ENCODE results near the gene KAT14. TPM values are rescaled to one million over a fixed set of nuclear protein-coding genes. Genes with fewer than 3 reads are reported as not detected.
"Not testable (repeated sequence)": the region's sequence is repeated elsewhere in the genome, so short reads cannot be mapped to it uniquely, and the experiment has no call there.

KAT14 gene
- total RNA-seq, 1 experiment from 2014 or later, result 16.4 TPM

DNA sequence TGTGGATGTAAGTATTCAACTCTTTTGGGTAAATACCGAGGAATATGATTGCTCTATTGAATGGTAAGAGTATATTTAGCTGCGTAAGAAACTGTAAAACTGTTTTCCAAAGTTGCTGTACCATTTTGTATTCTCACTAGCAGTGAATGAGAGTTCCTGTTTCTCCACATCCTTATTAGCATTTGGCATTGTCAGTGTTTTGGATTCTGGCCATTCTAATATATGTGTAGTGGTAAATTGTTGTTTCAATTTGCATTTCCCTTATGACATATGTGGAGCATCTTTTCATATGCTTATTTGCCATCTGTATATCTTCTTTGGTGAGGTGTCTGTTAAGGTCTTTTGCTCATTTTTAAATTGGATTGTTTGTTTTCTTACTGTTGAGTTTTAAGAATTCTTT lies 29.3 kb upstream of the KAT14 start:
- H3K27me3 Mint-ChIP-seq (ENCODE audit: insufficient read depth, unreplicated experiment), result peaks cover 2% of the 10 kb centered on the region
- POLR2A ChIA-PET, result interaction anchor here (1.3 kb wide), 1 partner anchor 26 kb away, joined by 4 read pairs; no protein-coding TSS in a partner anchor
- H3K9me3 Mint-ChIP-seq (ENCODE audit: unreplicated experiment), result no peaks in the 10 kb centered on the region
- CTCF ChIA-PET, result no interaction called here
- H3K4me3 Mint-ChIP-seq (ENCODE audit: unreplicated experiment), result no peak overlapping the region
- H3K36me3 Mint-ChIP-seq (ENCODE audit: insufficient read depth, unreplicated experiment), result peaks cover 6% of the 10 kb centered on the region
- H3K4me1 Mint-ChIP-seq (ENCODE audit: insufficient read depth, unreplicated experiment), result no peaks in the 10 kb centered on the region
- TF ChIP-seq, protein P1, sequence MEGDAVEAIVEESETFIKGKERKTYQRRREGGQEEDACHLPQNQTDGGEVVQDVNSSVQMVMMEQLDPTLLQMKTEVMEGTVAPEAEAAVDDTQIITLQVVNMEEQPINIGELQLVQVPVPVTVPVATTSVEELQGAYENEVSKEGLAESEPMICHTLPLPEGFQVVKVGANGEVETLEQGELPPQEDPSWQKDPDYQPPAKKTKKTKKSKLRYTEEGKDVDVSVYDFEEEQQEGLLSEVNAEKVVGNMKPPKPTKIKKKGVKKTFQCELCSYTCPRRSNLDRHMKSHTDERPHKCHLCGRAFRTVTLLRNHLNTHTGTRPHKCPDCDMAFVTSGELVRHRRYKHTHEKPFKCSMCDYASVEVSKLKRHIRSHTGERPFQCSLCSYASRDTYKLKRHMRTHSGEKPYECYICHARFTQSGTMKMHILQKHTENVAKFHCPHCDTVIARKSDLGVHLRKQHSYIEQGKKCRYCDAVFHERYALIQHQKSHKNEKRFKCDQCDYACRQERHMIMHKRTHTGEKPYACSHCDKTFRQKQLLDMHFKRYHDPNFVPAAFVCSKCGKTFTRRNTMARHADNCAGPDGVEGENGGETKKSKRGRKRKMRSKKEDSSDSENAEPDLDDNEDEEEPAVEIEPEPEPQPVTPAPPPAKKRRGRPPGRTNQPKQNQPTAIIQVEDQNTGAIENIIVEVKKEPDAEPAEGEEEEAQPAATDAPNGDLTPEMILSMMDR (IDR thresholded peaks at IDR 0.05; ENCODE audit: unreplicated experiment), result no peak
- intact Hi-C loops (cut with micrococcal nuclease), result no loop called here
- no peak overlapping the region for H3K27ac Mint-ChIP-seq (ENCODE audit: low read depth, unreplicated experiment)
- no peak for DNase-seq (ENCODE audit: unreplicated experiment)
- BruUV-seq (replicated peaks), result no TSS peak

GRCh38 chr20:18128574-18128973 lies 9.1 kb upstream of the KAT14 start:
- H3K4me1 Mint-ChIP-seq (ENCODE audit: insufficient read depth, unreplicated experiment); intact Hi-C loops (cut with micrococcal nuclease); BruUV-seq (replicated peaks); H3K36me3 Mint-ChIP-seq (ENCODE audit: insufficient read depth, unreplicated experiment); H3K9me3 Mint-ChIP-seq (ENCODE audit: unreplicated experiment); CTCF ChIA-PET; H3K27ac Mint-ChIP-seq (ENCODE audit: low read depth, unreplicated experiment); DNase-seq (ENCODE audit: unreplicated experiment); POLR2A ChIA-PET; H3K4me3 Mint-ChIP-seq (ENCODE audit: unreplicated experiment): not testable (repeated sequence)
- peaks cover 10% of the 10 kb centered on the region for H3K27me3 Mint-ChIP-seq (ENCODE audit: insufficient read depth, unreplicated experiment)

DNA sequence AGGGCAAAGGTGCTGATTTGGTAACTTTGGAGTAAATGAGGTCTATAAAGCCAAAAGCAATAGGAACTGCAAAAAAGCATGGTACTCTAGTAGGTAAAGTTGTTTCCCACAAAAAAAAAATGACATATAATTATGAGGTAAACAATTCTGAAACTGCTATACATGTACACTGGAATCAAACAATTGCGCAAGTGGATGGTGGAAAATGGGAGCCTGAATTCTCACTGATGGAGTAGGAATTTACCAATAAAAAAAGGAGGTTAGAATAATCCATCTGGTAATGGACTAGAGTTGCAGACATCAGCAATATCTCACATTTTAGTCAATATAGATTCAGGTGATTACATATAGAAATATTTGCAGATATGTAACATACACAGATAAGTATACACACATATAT lies 5.0 kb upstream of the KAT14 start:
- Mint-ChIP-seq H3K4me3 (ENCODE audit: unreplicated experiment) (no peak overlapping the region), H3K36me3 (ENCODE audit: insufficient read depth, unreplicated experiment) (no peaks in the 10 kb centered on the region), H3K27me3 (ENCODE audit: insufficient read depth, unreplicated experiment) (no peaks in the 10 kb centered on the region), H3K27ac (ENCODE audit: low read depth, unreplicated experiment) (no peak overlapping the region), H3K9me3 (ENCODE audit: unreplicated experiment) (no peaks in the 10 kb centered on the region), H3K4me1 (ENCODE audit: insufficient read depth, unreplicated experiment) (peaks cover 8% of the 10 kb centered on the region)
- intact Hi-C loops (cut with micrococcal nuclease), result no loop called here
- TF ChIP-seq, protein P1 (IDR thresholded peaks at IDR 0.05; ENCODE audit: unreplicated experiment), result no peak
- ChIA-PET POLR2A (no interaction called here), CTCF (interaction anchor here (0.7 to 1.3 kb wide), 2 partner anchors 144 to 1338 kb away, joined by 5 to 6 read pairs; no protein-coding TSS in a partner anchor)
- no peak for DNase-seq (ENCODE audit: unreplicated experiment)
- BruUV-seq (replicated peaks), result no TSS peak

GRCh38 chr20:18133962-18134361 lies 3.7 kb upstream of the KAT14 start:
- no peaks in the 10 kb centered on the region for H3K27me3 Mint-ChIP-seq (ENCODE audit: insufficient read depth, unreplicated experiment)
- POLR2A ChIA-PET, result interaction anchor here (0.6 to 1.6 kb wide), 9 partner anchors 8 to 334 kb away, joined by 3 to 6 read pairs (median 3); partner anchors contain the start of gene ZNF133
- BruUV-seq (replicated peaks), result no TSS peak
- no peaks in the 10 kb centered on the region for H3K9me3 Mint-ChIP-seq (ENCODE audit: unreplicated experiment)
- CTCF ChIA-PET, result interaction anchor here (0.5 to 1.3 kb wide), 4 partner anchors 23 to 142 kb away, joined by 3 to 5 read pairs (median 4); no protein-coding TSS in a partner anchor
- intact Hi-C loops (cut with micrococcal nuclease), result no loop called here
- no peaks in the 10 kb centered on the region for H3K36me3 Mint-ChIP-seq (ENCODE audit: insufficient read depth, unreplicated experiment)
- peaks cover 12% of the 10 kb centered on the region for H3K4me1 Mint-ChIP-seq (ENCODE audit: insufficient read depth, unreplicated experiment)
- peak overlapping the region; percentile 25 for H3K27ac Mint-ChIP-seq (ENCODE audit: low read depth, unreplicated experiment)
- TF ChIP-seq, protein P1 (IDR thresholded peaks at IDR 0.05; ENCODE audit: unreplicated experiment), result no peak
- H3K4me3 Mint-ChIP-seq (ENCODE audit: unreplicated experiment), result no peak overlapping the region
- DNase-seq (ENCODE audit: unreplicated experiment), result peak; percentile 7
